Stimulated activated CD4-positive, alpha-beta T cell treated with anti-CD3 and anti-CD28 coated beads, Interleukin-12 subunit alpha, Interleukin-12 subunit beta, amount 100 ng/mL, for 48 hours (primary cell): ENCODE measurements around the gene SERPINA5.
"Not testable (repeated sequence)": the region's sequence is repeated elsewhere in the genome, so short reads cannot be mapped to it uniquely, and the experiment has no call there.

Experiments used
- DNase-seq, 3 donors: peaks; one replicate each; pipeline ENCODE4 v3.0.0-alpha.2; 2020; ENCODE audit warnings: low read depth in 2 of 3, low spot score in 1 of 3

The SERPINA5 gene

DNA sequence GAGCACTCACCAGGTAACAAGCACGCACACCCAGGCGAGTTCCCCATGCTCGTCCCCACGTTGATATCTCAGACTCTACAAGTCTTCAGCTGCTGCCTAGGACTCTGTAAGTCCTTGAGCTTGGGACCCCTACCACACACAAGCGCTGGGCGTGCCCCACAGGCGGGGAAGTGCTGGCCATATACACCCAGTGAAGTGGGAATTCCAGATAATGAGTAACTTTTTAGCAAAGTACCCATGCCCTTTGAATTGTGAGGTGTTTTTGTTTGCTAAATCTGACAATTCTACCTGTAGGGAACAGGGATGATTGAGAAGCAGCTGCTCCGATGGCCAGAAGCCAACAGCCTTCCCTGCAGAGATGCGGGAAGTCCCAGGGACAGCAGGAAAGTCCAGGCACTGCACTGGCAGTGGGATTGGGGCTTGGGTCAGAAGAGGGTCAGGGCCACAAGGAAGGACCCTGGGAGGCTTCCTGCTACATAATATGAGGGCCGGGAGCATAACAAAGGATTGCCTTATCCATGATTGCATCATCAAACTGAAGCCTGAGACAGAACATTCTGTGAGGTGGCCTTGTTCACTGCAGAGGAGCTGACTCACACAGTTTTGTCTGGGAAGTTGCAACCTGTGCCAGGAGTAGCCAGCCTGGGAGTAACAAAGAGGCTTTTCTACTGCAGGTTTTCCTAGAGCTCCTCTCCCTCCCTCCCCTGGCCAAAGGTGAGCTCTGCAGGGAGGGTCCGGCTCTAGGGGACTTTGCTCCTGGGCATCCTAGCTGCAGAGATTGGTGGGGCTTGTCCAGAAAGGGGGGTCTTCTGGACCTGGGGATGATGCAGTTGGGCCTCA lies 17.8 kb downstream of the SERPINA5 start:
- DNase-seq: no peak

DNA sequence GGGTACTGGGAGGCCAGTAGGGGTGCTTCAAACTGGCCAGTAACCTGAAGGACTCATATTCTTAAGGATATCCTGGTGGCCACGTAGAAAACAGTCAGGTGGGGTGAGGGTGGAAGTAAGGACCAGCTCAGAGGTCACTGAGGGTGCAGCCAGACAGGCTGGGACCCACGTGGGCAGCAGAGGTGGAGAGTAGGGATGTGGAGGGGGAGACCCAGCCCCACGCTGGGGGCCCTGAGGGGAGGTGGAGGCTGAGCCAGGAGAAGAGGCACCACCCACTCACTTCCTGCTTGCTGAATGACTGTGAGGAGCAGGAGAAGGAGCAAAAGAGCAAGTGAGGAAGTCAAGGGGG lies 18.4 kb downstream of the SERPINA5 start:
- no peak for DNase-seq

DNA sequence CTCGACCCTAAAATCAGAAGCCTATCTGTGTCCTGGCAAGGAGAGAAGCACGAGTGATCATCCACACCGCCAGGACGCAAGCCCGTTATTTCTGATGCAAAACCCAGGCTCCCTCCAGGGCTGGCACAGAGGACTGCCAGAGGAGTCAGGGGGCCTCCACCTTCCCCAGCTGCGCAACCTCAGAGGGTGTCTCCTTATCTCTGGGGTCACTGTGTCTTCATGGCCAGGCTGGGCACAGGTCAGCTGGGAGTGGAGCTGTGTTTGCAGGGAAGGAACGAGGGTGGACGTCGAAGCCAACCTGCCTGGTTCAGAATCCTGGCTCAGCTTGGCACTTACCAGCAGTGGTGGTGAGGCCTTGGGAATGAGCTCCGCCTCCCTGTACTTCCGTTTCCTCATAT lies 18.9 kb downstream of the SERPINA5 start:
- DNase-seq: no peak

DNA sequence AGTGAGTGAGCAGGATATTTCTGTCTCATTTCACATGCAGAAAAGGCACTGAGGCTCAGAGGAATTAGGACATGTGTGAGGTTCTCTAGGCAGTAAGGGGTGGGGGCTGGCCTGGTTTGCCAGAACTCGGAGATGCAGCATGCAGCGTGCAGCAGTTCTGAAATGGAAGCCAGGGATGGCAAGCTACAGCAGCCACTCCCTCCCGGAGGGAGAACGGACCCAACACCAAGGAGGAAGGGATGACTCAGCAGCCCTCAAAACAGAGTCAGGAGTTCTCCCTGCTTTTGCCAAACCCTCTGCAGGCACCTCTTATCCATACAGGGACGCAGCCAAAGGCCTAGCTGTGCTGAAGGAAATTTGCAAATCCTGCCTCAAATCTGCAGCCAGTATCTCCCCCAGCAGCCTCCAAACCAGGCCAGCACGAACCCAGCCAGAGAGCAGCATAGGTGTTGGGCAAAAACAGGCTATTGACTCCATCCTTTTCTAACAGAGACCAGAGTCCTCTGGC lies 20.7 kb downstream of the SERPINA5 start:
- DNase-seq: no peak

DNA sequence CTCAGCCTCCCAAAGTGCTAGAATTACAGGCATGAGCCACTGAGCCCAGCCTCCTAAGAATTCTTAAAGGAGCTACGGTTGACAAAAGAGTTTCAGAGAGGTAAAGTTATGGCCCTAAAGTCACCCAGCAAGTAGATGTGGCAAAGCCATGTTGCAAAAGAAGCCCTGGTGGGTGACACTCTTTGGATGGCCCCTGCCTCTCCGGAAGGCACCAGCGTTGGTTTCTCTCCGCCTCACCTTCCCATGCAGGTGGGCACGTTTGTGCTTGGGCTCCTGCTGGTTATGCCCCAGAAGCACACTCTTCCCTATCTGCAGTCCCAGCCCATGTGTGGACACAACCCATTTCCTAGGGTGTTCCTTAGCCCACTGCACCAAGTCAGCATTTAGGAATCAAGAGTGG lies 21.5 kb downstream of the SERPINA5 start:
- DNase-seq: no peak

DNA sequence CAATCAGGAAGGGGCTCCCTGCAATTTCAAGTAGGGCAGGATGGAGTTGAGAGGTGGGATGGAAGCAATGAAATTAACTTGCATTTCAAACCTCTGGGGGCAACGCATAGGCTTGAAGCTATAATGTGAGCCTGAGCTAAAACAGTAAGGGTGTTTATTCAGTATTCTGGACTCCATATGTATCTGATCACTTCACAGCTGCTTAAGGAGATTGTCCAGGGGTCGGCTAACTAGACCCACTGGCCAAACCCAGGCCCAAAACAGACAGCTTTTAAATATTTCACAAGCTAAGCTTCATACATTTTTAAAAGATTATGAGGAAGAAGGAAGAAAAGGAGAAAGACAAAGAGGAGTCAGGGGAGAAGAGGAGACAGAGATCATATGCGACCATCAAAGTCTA lies 24.1 kb downstream of the SERPINA5 start:
- DNase-seq: no peak

DNA sequence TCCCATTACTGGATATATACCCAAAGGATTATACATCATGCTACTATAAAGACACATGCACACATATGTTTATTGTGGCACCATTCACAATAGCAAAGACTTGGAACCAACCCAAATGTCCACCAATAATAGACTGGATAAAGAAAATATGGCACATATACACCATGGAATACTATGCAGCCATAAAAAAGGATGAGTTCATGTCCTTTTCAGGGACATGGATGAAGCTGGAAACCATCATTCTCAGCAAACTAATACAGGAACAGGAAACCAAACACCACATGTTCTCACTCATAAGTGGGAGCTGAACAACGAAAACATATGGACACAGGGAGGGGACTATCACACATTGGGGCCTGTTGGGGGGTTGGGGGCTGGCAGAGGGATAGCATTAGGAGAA lies 27.7 kb downstream of the SERPINA5 start:
- DNase-seq: not testable (repeated sequence)

DNA sequence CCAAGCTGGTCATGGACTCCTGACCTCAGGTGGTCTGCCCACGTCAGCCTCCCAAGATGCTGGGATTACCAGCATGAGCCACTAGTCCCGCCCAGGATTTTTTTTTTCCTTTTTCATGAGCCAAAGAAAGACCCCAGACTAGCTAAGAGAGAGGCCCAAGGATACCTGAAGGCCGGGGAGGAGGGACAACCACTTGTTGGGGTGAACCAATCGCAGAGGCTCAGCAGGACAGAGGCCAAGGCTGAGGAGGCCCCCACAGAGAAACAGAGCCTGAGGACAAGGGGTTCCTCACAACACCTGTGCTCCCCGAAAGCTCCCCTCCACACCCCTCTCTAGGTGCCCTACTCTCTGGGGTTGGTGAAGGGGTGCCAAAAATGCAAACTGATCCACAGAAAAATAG lies 30.0 kb downstream of the SERPINA5 start:
- DNase-seq: no peak

DNA sequence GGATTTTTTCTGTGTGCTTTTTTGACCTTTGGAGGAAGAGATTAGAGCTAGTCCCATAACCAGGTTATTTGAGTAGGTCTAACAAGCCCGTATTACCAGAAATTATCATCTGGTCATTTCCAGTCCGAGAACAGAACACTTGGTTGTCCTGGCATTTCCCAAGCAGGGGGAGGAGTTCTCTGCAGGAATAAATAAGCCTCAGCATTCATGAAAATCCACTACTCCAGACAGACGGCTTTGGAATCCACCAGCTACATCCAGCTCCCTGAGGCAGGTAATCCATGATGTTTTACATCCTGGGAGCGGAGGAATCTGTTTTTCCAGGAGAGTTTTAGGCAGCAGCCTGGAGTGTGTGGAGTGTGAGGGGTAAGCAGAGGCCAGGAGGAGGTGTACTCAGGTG lies 30.9 kb downstream of the SERPINA5 start, which contains the start of gene SERPINA3:
TSS of gene SERPINA3 (plus strand) at position 218 of the 400 bp plus-strand sequence. CDS start 2,051 bp downstream, outside the sequence.
- no peak for DNase-seq

DNA sequence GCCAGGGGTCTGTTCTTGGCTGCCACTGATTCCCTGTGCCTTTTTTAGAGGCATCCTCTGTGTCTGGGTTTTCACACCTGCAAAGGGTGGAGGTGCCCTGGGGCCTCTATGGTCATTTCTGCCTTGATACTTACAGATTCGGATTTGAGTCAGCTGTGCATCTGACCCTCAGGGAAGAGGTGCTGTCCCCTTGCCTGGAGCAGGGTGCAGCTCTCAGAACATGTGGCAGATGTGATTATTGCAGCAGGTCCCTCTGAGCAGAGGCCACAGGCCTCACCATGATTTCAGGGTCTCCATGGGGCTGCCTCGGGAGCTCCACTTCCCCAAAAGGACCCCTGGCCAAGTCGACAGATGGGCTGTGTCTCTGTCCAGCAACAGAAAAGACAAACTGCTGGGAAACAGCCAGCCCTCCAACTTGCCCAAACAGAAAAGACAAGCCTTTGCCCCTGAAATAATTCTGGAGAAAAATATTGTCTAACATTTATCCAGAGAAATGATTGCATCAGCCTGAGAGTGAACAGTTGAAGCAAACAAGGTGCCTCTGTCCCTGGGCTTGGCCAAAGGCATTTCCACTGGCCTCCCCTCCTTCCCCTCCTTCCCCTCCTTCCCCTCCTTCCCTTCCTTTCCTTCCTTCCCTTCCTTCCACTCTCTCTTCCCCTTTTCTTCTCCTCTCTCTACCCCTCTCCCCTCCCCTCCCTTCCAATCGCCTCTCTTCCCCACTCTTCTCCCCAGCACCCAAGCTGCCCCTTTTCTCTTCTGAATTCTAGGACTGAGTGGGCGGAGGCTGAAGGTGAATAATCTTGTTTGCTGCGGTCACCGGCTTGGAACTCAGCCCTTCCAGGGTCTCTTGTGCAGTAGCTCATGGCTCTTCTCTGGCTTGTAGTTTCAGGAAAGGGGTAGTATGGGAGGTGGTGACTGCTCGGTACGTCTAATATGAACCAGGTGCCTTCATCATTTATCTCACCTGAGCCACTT lies 31.6 kb downstream of the SERPINA5 start:
- DNase-seq: no peak

DNA sequence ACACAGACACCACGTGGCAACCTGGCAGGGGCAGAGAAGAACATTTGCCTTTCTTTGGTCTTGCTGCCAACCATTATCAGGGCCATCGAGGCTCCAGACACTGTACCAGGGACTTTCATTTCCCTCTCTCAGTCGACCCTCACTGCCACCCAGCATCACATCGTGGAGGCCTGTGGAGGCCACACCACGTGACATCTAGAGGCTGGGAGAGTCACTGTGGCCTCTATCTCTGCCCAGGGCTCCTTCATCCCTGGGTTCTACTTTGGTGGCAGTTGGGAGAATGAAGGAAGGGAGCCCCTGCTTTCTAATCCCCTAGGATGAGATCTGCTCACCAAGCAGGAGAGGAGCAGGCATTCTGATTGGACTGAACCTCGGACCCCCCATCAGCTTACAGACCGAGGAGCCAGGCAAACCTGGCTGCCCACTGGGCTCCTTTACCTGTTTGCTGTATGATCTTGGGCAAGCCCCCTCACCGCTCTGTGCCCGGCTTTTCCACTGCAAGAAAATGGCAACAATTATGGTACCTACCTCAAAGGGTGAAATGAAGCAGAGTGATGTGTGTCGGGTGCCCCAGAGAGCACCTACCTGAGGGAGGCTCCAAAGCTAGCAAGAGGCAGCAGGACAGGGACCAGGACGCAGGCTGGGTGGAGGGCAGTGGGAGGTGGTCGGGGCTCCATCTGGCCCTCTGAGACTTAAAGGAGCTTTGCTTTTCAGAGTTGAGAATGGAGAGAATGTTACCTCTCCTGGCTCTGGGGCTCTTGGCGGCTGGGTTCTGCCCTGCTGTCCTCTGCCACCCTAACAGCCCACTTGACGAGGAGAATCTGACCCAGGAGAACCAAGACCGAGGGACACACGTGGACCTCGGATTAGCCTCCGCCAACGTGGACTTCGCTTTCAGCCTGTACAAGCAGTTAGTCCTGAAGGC lies 32.8 kb downstream of the SERPINA5 start:
- no peak for DNase-seq

DNA sequence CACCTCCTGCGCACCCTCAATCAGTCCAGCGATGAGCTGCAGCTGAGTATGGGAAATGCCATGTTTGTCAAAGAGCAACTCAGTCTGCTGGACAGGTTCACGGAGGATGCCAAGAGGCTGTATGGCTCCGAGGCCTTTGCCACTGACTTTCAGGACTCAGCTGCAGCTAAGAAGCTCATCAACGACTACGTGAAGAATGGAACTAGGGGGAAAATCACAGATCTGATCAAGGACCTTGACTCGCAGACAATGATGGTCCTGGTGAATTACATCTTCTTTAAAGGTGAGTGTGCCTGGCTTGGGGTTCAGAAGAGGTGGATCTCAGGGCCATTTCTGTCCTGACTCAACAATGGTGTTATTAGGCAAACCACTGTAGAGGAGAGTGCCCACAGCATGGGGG lies 33.6 kb downstream of the SERPINA5 start:
- DNase-seq: no peak

DNA sequence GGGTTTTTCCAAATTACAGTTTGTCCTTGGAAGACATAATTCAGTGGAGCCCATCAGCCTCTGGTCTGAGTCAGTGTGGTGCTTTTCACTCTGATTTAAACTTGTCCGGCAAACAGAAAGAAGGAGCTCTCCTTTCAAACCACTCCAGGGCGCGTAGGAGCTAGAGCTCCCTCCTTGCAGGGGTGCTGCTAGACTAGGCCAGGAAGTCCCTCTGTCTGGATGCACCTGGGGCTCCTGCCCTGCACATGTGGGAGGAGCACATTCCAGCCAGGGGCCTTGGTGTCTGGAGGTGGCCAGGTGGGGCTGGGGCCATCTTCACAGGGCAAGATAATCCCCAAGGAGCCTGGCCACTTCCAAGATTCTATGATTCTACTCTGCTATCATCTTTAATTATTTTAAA lies 34.0 kb downstream of the SERPINA5 start:
- no peak for DNase-seq

DNA sequence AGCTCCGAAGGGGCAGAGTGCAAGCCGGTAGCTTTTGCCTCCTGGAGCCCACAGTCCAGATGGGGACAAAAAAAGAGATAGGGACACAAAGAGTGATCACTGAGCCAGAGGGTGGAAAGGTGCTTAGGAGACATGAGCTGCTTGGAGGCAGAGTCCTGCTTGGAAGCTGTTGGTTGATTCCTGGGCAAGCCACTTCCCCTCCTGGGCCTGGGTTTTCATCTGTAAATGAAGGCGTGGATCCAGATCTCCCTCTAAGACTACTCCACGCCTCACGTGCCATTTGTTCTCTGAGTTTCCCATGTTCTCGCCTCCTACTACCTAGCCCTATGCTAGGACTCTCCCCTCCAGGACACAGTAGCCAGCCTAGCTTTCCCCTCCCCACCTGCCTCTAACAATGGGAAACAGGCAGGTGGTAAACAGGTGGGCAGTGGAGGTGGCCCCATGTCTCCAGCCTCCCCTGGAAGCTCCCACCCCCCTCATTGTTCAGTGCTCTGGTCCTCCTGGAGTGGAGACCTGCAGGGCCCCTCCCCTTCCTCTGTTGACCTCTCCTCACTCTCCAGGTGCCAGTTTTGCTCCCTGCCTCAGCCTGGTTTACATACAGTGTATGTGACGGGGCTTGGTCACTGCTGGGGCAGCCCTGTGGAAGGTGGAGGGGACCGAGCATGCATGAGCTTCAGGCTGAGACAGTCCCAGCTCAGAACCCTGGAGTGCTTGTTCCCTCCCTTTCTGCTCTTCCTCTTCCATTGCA lies 34.8 kb downstream of the SERPINA5 start:
- no peak for DNase-seq

DNA sequence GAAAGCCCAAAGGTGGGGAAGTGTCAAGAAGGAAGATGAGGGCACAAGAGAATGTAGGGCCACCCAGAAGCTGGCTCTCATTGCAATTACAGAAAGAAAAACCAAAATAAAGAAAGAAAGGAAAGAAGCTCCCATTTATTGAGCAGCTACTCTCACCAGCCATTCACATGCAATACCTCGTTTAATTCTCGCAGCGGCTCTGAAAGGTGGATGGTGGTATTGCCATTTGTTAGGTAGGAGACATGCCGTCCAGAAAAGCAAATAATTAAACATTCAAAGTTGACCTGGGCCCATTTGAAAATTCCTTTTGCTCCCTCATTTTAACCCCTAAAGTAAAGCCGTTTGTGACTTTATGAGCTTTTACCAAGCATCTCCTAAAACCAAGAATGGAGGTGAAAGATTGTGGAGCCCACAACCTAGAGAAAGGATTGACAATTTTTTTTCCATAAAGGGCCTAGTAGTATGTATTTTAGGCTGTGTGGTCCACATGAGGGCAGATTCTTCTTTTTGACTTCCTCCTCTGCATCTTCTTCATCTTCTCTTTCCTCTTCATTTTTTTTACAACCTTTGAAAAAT lies 36.2 kb downstream of the SERPINA5 start:
- DNase-seq: no peak

DNA sequence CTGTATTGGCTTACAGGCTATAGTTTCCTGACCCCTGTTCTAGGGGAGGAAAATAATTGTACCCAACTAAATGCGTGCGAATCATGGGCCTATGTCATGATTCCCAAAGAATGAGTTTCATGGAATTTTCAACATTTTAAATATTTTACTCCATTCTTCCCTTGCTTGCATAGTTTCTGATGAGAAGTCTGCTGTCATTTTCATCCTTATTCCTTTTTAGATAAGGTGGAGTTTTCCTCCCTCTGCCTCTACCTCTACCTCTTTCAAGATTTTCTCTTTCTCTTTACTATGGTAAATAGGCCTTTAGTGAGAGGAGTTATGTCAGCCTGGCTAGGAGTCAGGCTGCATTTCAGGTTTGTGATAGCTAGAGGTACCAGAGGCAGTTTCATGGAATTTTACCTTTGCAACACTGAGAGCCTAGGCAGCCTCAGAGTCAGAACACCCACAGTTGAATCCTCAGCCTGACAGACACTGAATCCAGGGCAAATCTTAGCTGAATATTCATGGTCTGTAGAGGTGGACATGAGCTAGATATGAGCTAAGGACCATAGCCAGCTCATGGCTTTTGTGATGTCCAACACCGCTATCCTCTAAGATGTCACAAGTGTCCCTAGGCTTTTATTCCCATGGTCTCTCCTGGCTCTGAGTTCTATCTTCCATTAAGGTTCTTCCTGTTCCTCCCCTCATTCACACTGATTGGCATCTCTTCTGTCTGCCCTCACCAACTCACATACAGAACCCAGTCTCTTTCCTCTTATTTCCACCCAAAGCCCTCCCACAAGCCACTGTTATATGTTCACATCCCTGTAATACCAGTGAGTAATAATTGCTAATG lies 37.0 kb downstream of the SERPINA5 start:
- DNase-seq: no peak

DNA sequence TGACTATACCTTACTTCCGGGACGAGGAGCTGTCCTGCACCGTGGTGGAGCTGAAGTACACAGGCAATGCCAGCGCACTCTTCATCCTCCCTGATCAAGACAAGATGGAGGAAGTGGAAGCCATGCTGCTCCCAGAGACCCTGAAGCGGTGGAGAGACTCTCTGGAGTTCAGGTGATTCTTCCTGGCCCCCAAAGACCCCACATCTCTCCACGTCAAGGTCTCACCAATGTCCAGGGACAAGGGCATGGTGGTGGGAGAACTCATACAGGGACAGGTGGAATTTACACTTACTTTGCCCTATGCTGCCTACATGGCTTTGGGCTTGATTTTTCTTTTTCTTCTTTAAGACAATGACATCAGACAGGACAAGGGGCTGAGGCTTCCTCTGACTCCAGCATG lies 38.1 kb downstream of the SERPINA5 start:
- DNase-seq: no peak

DNA sequence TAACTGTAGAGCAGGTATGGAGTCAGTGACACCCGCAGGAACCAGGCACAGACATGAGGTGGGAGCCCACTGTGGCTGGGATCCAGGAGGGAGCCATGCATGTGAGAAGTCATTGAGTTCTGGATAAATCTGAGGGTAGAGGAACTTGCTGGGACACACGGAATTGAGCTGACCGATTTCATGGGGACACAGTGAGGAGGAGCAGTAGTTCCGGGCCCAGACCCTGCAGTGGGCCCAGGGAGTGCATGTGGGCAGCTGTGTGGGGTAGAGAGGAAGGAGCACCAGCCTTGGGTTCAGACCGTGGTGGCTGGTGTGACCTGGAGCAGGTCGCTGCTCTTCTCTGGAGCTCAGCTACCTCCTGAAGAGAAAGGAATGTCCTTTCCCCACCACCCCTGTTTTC lies 39.4 kb downstream of the SERPINA5 start:
- DNase-seq: no peak
